ENCODE measurements around the gene ZNF716.
"Not testable (repeated sequence)": the region's sequence is repeated elsewhere in the genome, so short reads cannot be mapped to it uniquely, and the experiment has no call there.

ZNF716 gene

DNA sequence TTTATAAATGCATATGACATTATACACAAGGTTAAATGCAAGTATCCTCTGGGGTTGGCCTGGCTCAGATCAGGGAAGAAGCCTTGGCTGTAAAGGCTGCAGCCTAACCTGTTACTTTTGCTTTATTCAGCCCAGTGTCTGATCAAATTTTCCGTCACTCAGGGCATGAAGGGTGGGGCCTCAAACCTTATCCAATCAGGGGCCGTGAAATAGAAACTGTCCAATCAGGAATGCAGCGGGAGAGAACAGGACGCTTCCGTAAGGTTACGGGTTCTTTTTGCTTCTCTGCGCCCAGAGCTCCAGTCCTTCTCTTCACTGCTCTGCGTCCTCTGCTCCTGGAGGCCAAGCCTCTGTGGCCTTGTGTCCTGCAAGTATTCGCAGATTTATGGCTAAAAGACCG lies at the start of gene ZNF716:
TSS of gene ZNF716 (plus strand) at position 274 of the 400 bp plus-strand sequence. CDS start at position 386, 112 bp downstream.
- H3K4me3 Mint-ChIP-seq: no peak within 1 kb of the TSS

DNA sequence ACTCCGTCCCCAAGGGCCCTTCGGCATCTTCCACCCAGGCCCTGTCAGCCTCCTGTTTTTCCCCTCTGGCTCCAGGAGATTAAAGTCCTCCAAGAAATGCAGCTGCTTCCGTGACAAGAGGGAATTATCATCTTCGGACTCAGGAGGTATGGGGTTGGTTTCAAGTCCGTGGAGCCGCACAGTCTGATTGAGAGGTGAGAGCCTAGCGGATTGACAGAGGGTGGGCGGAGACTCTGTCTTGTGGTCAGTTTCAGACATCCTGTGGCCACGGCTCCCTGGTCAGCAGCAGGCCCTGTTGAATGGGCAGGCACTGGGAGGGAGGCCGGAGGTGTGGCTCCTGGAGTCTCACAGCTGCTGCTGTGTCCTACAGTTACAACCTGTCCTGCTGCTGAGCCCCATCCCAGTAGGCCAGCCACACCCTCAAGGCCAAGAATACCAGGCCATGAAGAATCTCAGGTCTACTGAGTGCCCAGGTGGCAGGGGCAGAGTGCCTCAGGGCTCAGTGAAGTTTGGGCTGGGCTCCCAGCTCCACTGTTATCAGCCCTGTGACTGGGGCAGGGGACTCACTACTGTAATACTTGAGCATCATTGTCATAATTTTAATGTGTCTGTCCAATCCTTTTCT lies 49.3 kb upstream of the ZNF716 start:
- TF ChIP-seq, protein P1, sequence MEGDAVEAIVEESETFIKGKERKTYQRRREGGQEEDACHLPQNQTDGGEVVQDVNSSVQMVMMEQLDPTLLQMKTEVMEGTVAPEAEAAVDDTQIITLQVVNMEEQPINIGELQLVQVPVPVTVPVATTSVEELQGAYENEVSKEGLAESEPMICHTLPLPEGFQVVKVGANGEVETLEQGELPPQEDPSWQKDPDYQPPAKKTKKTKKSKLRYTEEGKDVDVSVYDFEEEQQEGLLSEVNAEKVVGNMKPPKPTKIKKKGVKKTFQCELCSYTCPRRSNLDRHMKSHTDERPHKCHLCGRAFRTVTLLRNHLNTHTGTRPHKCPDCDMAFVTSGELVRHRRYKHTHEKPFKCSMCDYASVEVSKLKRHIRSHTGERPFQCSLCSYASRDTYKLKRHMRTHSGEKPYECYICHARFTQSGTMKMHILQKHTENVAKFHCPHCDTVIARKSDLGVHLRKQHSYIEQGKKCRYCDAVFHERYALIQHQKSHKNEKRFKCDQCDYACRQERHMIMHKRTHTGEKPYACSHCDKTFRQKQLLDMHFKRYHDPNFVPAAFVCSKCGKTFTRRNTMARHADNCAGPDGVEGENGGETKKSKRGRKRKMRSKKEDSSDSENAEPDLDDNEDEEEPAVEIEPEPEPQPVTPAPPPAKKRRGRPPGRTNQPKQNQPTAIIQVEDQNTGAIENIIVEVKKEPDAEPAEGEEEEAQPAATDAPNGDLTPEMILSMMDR (IDR thresholded peaks at IDR 0.05): no peak
- Mint-ChIP-seq H3K9me3 (peaks cover 83% of the 10 kb centered on the region), H3K27me3 (ENCODE audit: low read depth, poor library complexity) (no peaks in the 10 kb centered on the region), H3K4me3 (no peak overlapping the region), H3K4me1 (no peaks in the 10 kb centered on the region), H3K36me3 (ENCODE audit: low read depth) (no peaks in the 10 kb centered on the region), H3K27ac (no peak overlapping the region)
- DNase-seq: no peak

More for the DNA sequence above, at the start of gene ZNF716:
- Mint-ChIP-seq H3K27me3 (ENCODE audit: low read depth, poor library complexity) (no peaks in the 10 kb centered on the region), H3K4me1 (no peaks in the 10 kb centered on the region), H3K36me3 (ENCODE audit: low read depth) (no peaks in the 10 kb centered on the region), H3K27ac (no peak within 1 kb of the TSS), H3K9me3 (peaks cover 89% of the 10 kb centered on the region)
- DNase-seq: no peak
- TF ChIP-seq, protein P1 (IDR thresholded peaks at IDR 0.05): no peak

DNA sequence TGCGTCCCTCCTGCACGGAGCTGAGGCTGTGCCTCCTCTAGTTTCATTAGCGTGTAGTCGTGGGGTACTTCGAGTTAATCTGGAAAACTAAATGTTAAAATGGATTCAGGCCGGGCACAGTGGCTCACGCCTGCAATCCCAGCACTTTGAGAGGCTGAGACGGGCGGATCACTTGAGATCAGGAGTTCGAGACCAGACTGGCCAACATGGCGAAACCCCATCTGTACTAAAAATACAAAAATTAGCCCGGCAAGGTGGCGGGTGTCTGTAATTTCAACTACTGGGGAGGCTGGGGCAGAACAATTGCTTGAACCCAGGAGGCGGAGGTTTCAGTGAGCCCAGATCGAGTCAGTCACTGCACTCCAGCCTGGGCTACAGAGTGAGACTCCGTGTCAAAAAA lies 46.9 kb upstream of the ZNF716 start:
- not testable (repeated sequence) for H3K27me3 Mint-ChIP-seq (ENCODE audit: low read depth, poor library complexity); H3K27ac Mint-ChIP-seq; H3K36me3 Mint-ChIP-seq (ENCODE audit: low read depth); H3K4me3 Mint-ChIP-seq; DNase-seq; H3K4me1 Mint-ChIP-seq
- peaks cover 88% of the 10 kb centered on the region for H3K9me3 Mint-ChIP-seq

DNA sequence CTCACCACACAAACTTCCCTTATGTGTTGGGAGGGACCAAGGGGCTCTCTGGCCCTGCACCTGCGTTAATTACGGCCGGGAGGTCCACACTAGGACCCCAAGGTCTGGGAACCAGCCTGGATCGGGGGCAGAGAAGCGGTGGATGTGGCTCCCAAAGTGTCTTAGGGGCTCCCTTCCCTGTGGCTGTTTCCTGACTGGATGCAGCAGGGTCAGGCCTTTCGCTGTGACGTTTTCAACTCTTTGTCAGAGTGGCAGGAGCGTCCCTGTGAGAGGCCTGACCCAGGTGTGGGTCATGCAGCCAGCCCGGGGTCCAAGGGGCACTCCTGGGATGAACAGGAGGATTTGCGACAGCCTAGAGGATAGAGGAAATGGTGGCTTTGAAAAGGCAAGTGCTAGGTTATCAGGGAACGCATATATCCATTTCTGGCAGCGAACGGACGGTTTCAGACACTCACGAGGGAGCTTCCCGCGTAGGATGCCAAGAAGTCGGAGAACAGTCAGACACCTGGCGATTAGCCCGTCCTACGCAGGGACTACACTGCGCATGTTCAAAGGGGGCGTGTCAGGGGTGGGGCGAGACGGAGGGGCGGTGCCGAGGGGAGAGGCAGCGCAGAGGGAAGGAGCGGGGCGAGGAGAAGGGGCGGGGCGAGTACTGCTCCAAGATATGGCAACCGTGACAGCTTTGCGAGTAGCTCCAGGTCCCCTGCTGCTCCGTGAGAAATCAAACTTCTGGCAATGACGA lies 46.2 kb upstream of the ZNF716 start:
- no peaks in the 10 kb centered on the region for H3K27me3 Mint-ChIP-seq (ENCODE audit: low read depth, poor library complexity)
- peaks cover 90% of the 10 kb centered on the region for H3K9me3 Mint-ChIP-seq
- H3K4me1 Mint-ChIP-seq: no peaks in the 10 kb centered on the region
- TF ChIP-seq, protein P1 (IDR thresholded peaks at IDR 0.05): no peak
- no peak overlapping the region for H3K27ac Mint-ChIP-seq
- no peak overlapping the region for H3K4me3 Mint-ChIP-seq
- no peak for DNase-seq
- H3K36me3 Mint-ChIP-seq (ENCODE audit: low read depth): no peaks in the 10 kb centered on the region

DNA sequence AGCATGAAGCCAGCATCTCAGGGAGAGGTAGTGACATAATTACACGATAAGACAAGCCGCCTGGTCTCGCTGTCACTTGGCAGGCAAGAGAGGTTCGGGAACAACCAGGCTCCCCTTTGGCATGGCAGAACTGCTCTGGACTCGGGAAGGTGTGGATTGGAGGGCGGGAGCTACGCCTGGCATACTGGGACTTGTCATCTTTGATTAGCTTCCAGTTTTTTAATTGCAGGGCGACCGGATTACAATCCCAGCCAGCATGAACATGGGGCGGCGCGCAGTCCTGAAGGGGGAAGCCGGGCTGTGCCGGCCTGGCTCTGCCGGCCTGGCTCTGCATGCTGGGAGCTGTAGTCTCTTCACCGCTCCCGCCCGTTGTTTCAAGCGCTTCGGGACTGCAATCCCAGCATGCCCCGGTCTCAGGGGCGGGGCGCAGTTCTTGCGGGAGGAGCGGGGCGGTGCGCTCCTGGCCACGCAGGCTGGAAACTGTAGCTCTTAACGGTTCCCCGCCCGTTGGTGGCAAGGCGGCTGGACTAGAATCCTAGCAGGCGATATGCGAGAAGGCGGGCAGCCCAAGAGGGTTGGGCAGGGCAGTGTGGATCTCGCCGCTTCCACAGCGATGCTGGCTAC lies 45.5 kb upstream of the ZNF716 start:
- no peak for DNase-seq
- TF ChIP-seq, protein P1 (IDR thresholded peaks at IDR 0.05): no peak
- H3K4me1 Mint-ChIP-seq: no peaks in the 10 kb centered on the region
- H3K27me3 Mint-ChIP-seq (ENCODE audit: low read depth, poor library complexity): no peaks in the 10 kb centered on the region
- peaks cover 96% of the 10 kb centered on the region for H3K9me3 Mint-ChIP-seq
- no peak overlapping the region for H3K27ac Mint-ChIP-seq
- H3K4me3 Mint-ChIP-seq: no peak overlapping the region
- no peaks in the 10 kb centered on the region for H3K36me3 Mint-ChIP-seq (ENCODE audit: low read depth)

DNA sequence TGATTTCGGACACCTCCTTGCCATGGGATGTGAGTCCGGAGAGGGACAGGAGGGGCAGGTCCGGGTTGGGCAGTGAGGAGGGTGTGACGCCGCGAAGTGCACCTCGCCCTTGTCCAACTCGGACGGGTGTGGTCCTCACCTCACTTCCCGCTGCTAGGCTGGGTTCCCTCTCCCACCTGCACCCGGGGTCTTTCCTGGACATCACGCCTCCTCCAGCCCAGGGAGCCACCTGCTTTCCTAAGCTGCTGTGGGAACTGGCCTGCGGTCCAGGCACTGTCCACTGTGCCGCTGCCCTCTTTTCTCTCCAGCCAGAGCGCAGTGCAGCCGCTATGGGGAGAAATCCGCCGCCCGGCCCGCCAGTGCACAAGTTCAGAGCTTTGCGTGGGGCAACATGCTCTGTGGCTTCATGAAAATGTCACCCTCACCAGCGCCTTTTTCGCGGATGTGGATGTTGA lies 45.0 kb upstream of the ZNF716 start:
- Mint-ChIP-seq H3K27me3 (ENCODE audit: low read depth, poor library complexity) (no peaks in the 10 kb centered on the region), H3K27ac (no peak overlapping the region), H3K36me3 (ENCODE audit: low read depth) (no peaks in the 10 kb centered on the region), H3K9me3 (peaks cover 95% of the 10 kb centered on the region), H3K4me1 (no peaks in the 10 kb centered on the region), H3K4me3 (no peak overlapping the region)
- TF ChIP-seq, protein P1 (IDR thresholded peaks at IDR 0.05): no peak
- DNase-seq: no peak

All from nephron progenitor cell (in vitro differentiated cells).